Measurements from ENCODE around the gene ADARB2. TPM values are rescaled to one million over a fixed set of nuclear protein-coding genes. Genes with fewer than 3 reads are reported as not detected.

Gene ADARB2
- total and polyA plus RNA-seq, 10 of the 15 experiments (the other 5 are each of a cell fraction or from before 2014, with no cell fraction given): 0.02 to 4.1 (median 0.76) TPM

- WGBS (ENCODE audit: insufficient coverage, insufficient replicate concordance, low lambda C conversion rate, missing lambda C conversion rate): 61% methylated on average over 15 of the region's 15 CpGs
- peak overlapping the region; percentile 19; the same call in 1 of the 2 replicates for H3K27ac ChIP-seq (ENCODE audit: control insufficient read depth, insufficient read depth)
- FAIRE-seq (no peak), DNase-seq (ENCODE audit: low read depth, low spot score) (no peak), ATAC-seq (peak; percentile 63)
- H4K20me1 ChIP-seq (ENCODE audit: control insufficient read depth, insufficient read depth): no peaks in the 10 kb centered on the region
- H2AFZ ChIP-seq (ENCODE audit: control insufficient read depth, low read depth, low read length): no peak overlapping the region
- H3K4me3 ChIP-seq: no peak overlapping the region
- in situ Hi-C loops (cut with MboI): no loop called here
- 0 out of 2 replicates have a peak overlapping the region, but pooled peaks have one; percentile 3 for H3K4me2 ChIP-seq (ENCODE audit: control insufficient read depth, insufficient read depth)
- no peaks in the 10 kb centered on the region; the same call in 1 of the 2 replicates for H3K4me1 ChIP-seq (ENCODE audit: control insufficient read depth, insufficient read depth, low read length)
- no peaks in the 10 kb centered on the region for H3K27me3 ChIP-seq (replicated peaks in 1 of 2; ENCODE audit: control insufficient read depth in 2 of 2, insufficient read depth in 2 of 2, low read length in 1 of 2)
- intact Hi-C loops (cut with micrococcal nuclease; ENCODE audit: unreplicated experiment): no loop called here
- H3K36me3 ChIP-seq (ENCODE audit: control insufficient read depth in 2 of 2, insufficient read depth in 2 of 2, low read length in 1 of 2): peaks cover 0 to 2% of the 10 kb centered on the region in 2 experiments; a peak in 1 of 4 replicates
- ChIA-PET CTCF (interaction anchor here (1.2 kb wide), 1 partner anchor 13 kb away, joined by 3 read pairs; no protein-coding TSS in a partner anchor), POLR2A (interaction anchor here (0.9 kb wide), 1 partner anchor 10 kb away, joined by 4 read pairs; no protein-coding TSS in a partner anchor), SMC1A (ENCODE audit: uncharacterized antibody, unreplicated experiment) (no interaction called here), RAD21 (ENCODE audit: unreplicated experiment) (interaction anchor here (2.4 kb wide), 1 partner anchor 13 kb away, joined by 10 read pairs; the partner anchor contains the start of gene ADARB2)
- H3K79me2 ChIP-seq (ENCODE audit: control insufficient read depth, insufficient read depth, low read length): peaks cover 43% of the 10 kb centered on the region
- H3K9me3 ChIP-seq (replicated peaks; ENCODE audit: control insufficient read depth, insufficient read depth, low read length): peaks cover 3% of the 10 kb centered on the region; the same call in 1 of the 3 replicates
- no peak overlapping the region for H3K9ac ChIP-seq (ENCODE audit: control insufficient read depth, insufficient read depth, low read length)
- no TSS peak for BruUV-seq (replicated peaks)
- TF ChIP-seq RELA (IDR thresholded peaks at IDR 0.05; ENCODE audit: borderline replicate concordance, partially characterized antibody) (no peak), RCOR1 (conservative IDR thresholded peaks at IDR 0.05; ENCODE audit: low read depth, low read length) (no peak), USF1 (IDR thresholded peaks at IDR 0.05; ENCODE audit: borderline replicate concordance, extremely low read length, insufficient read depth, low read depth, low read length) (no peak), CREB1 (IDR thresholded peaks at IDR 0.05; ENCODE audit: low read depth) (no peak), SMC3 (IDR thresholded peaks at IDR 0.05; ENCODE audit: borderline replicate concordance, low read length) (no peak), HCFC1 (IDR thresholded peaks at IDR 0.05; ENCODE audit: low read length) (no peak), YBX1 (IDR thresholded peaks at IDR 0.05) (no peak), MTA2 (IDR thresholded peaks at IDR 0.05; ENCODE audit: low read depth) (peak; percentile 31; the same call in 1 of the 2 replicates), ELK1 (IDR thresholded peaks at IDR 0.05; ENCODE audit: low read depth, low read length) (no peak), SMARCA5 (IDR thresholded peaks at IDR 0.05) (no peak), MXI1 (IDR thresholded peaks at IDR 0.05; ENCODE audit: low read depth, low read length) (no peak), E2F8 (IDR thresholded peaks at IDR 0.05; ENCODE audit: low read depth, partially characterized antibody) (no peak), ZNF384 (IDR thresholded peaks at IDR 0.05; ENCODE audit: borderline replicate concordance, low read depth, low read length) (no peak), SPI1 (IDR thresholded peaks at IDR 0.05; ENCODE audit: borderline replicate concordance, insufficient read depth, low read depth, low read length) (no peak), SREBF2 (IDR thresholded peaks at IDR 0.05; ENCODE audit: low read length) (no peak), EZH2 (IDR thresholded peaks at IDR 0.05; ENCODE audit: borderline replicate concordance, control insufficient read depth, low read depth, low read length) (no peak), CTCF (IDR thresholded peaks at IDR 0.05 in 2 of 3, conservative IDR thresholded peaks at IDR 0.05 in 1 of 3; ENCODE audit: control insufficient read depth in 2 of 3, extremely low read depth in 1 of 3, insufficient read depth in 1 of 3, low read depth in 3 of 3, low read length in 3 of 3) (no peak), CREM (IDR thresholded peaks at IDR 0.05; ENCODE audit: low read depth) (no peak)
These were observed 12.3 kb downstream of the ADARB2 start for GRCh38 chr10:1724921-1725488.

Data from GM12878 (cell line).